SK-N-SH (cell line): ENCODE results near the gene ZFP62. TPM values are rescaled to one million over a fixed set of nuclear protein-coding genes. Genes with fewer than 3 reads are reported as not detected.

ENCODE experiments used
- CTCF ChIA-PET: fragments of 300-600, 350-600 bp; formaldehyde crosslinking; extraction: SDS; loops from one replicate; lab custom pipeline; 2021; lab: Yijun Ruan, JAX
- POLR2A ChIA-PET: fragments of 350-600 bp; sonication (Branson Sonifier 250); formaldehyde crosslinking; extraction: SDS; loops from one replicate; lab custom pipeline; 2020; ENCODE audit warnings: antibody characterized with exemption, inconsistent platforms; lab: Yijun Ruan, JAX
- DNase-seq: peaks from one replicate; pipeline ENCODE4 v3.0.0; 2012
- H2AFZ ChIP-seq: fragments of 200-600 bp; sonication (generic); 2 replicates; pipeline ENCODE4 v1.8.1; 2016; ENCODE audit warnings: antibody characterized with exemption, mild to moderate bottlenecking, low read depth
- H3F3A ChIP-seq: fragments of 200-600 bp; sonication (generic); replicated peaks from 2 replicates; pipeline ENCODE3; 2016; ENCODE audit warnings: antibody characterized with exemption, mild to moderate bottlenecking; ENCODE audit not compliant: insufficient read depth
- H3K27ac ChIP-seq, 2 experiments: fragments of 200-500 bp in 1 of 2; fragments of 200-600 bp in 1 of 2; sonication (Bioruptor generic) in 1 of 2; sonication (generic), shearing (Covaris generic) in 1 of 2; 2 replicates each; pipeline versions ENCODE4 v1.5.1 to v1.6.1; 2014 to 2016; ENCODE audit warnings: low read depth in 2 of 2, inconsistent platforms in 1 of 2, low read length in 1 of 2, mild to moderate bottlenecking in 1 of 2, mixed read lengths in 1 of 2
- H3K27me3 ChIP-seq: fragments of 200-600 bp; sonication (generic), shearing (Covaris generic); 2 replicates; pipeline ENCODE4 v1.6.1; 2016; ENCODE audit warnings: mixed run types; ENCODE audit not compliant: insufficient read depth
- H3K36me3 ChIP-seq, 2 experiments: fragments of 200-500 bp in 1 of 2; fragments of 200-600 bp in 1 of 2; sonication (Bioruptor generic) in 1 of 2; sonication (generic) in 1 of 2; replicated peaks in 1 of 2; 2 replicates each; pipeline versions ENCODE3 to v1.5.1; 2014 to 2016; ENCODE audit warnings: low read length in 1 of 2, mild to moderate bottlenecking in 1 of 2; ENCODE audit not compliant: insufficient read depth in 2 of 2, control insufficient read depth in 1 of 2
- H3K4me1 ChIP-seq, 2 experiments: fragments of 200-500 bp in 1 of 2; fragments of 200-600 bp in 1 of 2; sonication (Bioruptor generic) in 1 of 2; sonication (generic), shearing (Covaris generic) in 1 of 2; 2 replicates each; pipeline versions ENCODE4 v1.5.1 to v1.6.1; 2014 to 2016; ENCODE audit warnings: low read depth in 1 of 2, low read length in 1 of 2, mixed run types in 1 of 2; ENCODE audit not compliant: insufficient read depth in 2 of 2, control insufficient read depth in 1 of 2
- H3K4me2 ChIP-seq: fragments of 200-600 bp; sonication (generic), shearing (Covaris generic); 2 replicates; pipeline ENCODE4 v1.6.1; 2017; ENCODE audit warnings: mixed run types
- H3K4me3 ChIP-seq, 2 experiments: fragments of 200-500 bp in 1 of 2; fragments of 200-600 bp in 1 of 2; sonication (Bioruptor generic) in 1 of 2; sonication (generic), shearing (Covaris generic) in 1 of 2; 2 replicates each; pipeline versions ENCODE4 v1.5.1 to v1.8.1; 2014 to 2016; ENCODE audit warnings: low read depth in 2 of 2, inconsistent platforms in 1 of 2, low read length in 1 of 2, mild to moderate bottlenecking in 1 of 2, mixed read lengths in 1 of 2, moderate library complexity in 1 of 2
- H3K79me2 ChIP-seq: fragments of 200-600 bp; sonication (generic); 2 replicates; pipeline ENCODE4 v1.8.1; 2017; ENCODE audit warnings: mild to moderate bottlenecking; ENCODE audit not compliant: insufficient read depth
- H3K9ac ChIP-seq: fragments of 200-600 bp; sonication (generic); 2 replicates; pipeline ENCODE4 v1.6.1; 2017; ENCODE audit warnings: mixed run types
- H3K9me2 ChIP-seq: fragments of 200-600 bp; sonication (generic); 2 replicates; pipeline ENCODE4 v1.6.1; 2017; ENCODE audit warnings: mixed run types
- H3K9me3 ChIP-seq: fragments of 200-600 bp; sonication (generic); 2 replicates; pipeline ENCODE4 v1.6.1; 2017; ENCODE audit warnings: mixed run types, mild to moderate bottlenecking, moderate library complexity
- H4K20me1 ChIP-seq: fragments of 200-600 bp; sonication (generic); 2 replicates; pipeline ENCODE4 v1.6.1; 2017; ENCODE audit warnings: mild to moderate bottlenecking, mixed run types; ENCODE audit not compliant: insufficient read depth
- CHD2 ChIP-seq: fragments of 150-350 bp; IDR thresholded peaks from 2 replicates; pipeline ENCODE4 v1.6.1; 2018; ENCODE audit warnings: low read length; ENCODE audit not compliant: partially characterized antibody
- ELF1 ChIP-seq: IDR thresholded peaks from 2 replicates; pipeline ENCODE4 v1.4.0; 2012
- FOXJ3 ChIP-seq: sonication (generic); formaldehyde crosslinking; IDR thresholded peaks from 2 replicates; pipeline ENCODE4 v1.5.1; 2020; ENCODE audit warnings: mild to moderate bottlenecking, missing genetic modification reagents
- FOXM1 ChIP-seq: IDR thresholded peaks from 2 replicates; pipeline ENCODE4 v1.4.0; 2012; ENCODE audit warnings: low read depth, mild to moderate bottlenecking
- GABPA ChIP-seq: IDR thresholded peaks from 2 replicates; pipeline ENCODE4 v1.4.0; 2012; ENCODE audit warnings: low read depth, mild to moderate bottlenecking
- JUND ChIP-seq: IDR thresholded peaks from 2 replicates; pipeline ENCODE4 v1.4.0; 2012
- MEF2A ChIP-seq: IDR thresholded peaks from 2 replicates; pipeline ENCODE4 v1.4.0; 2012; ENCODE audit warnings: low read depth, borderline replicate concordance
- MXI1 ChIP-seq: IDR thresholded peaks from 2 replicates; pipeline ENCODE4 v1.6.1; 2012; ENCODE audit warnings: mild to moderate bottlenecking, low read depth, low read length, improper control_type of control experiment
- NFIC ChIP-seq: IDR thresholded peaks from 2 replicates; pipeline ENCODE4 v1.4.0; 2012; ENCODE audit warnings: borderline replicate concordance
- NRF1 ChIP-seq: IDR thresholded peaks from 2 replicates; pipeline ENCODE4 v1.6.1; 2012; ENCODE audit warnings: low read depth, mild to moderate bottlenecking, low read length
- RAD21 ChIP-seq: IDR thresholded peaks from 2 replicates; pipeline ENCODE4 v1.6.1; 2012; ENCODE audit warnings: mild to moderate bottlenecking, low read length
- RFX5 ChIP-seq: IDR thresholded peaks from 2 replicates; pipeline ENCODE4 v1.6.1; 2012; ENCODE audit warnings: mild to moderate bottlenecking, improper control_type of control experiment, low read length
- RXRA ChIP-seq: IDR thresholded peaks from 2 replicates; pipeline ENCODE4 v1.4.0; 2012; ENCODE audit warnings: low read depth, mild to moderate bottlenecking, borderline replicate concordance
- SMC3 ChIP-seq: IDR thresholded peaks from 2 replicates; pipeline ENCODE4 v1.6.1; 2012; ENCODE audit warnings: low read depth, low read length, improper control_type of control experiment
- YY1 ChIP-seq: IDR thresholded peaks from 2 replicates; pipeline ENCODE4 v1.4.0; 2012; ENCODE audit warnings: low read depth, mild to moderate bottlenecking
- WGBS: methylation state at CpG from one replicate; pipeline ENCODE4 v1.1.6; 2017; ENCODE audit warnings: low lambda C conversion rate; 5-methylcytosine and 5-hydroxymethylcytosine counted together
- polyA plus RNA-seq, 3 experiments: library from polyadenylated mRNA; depleted of rRNA; stranded (reverse); fragments of >200 nt; gene quantifications; 2 replicates each; pipeline ENCODE4 v1.2.3, GENCODE V29; 2012
- TF ChIP-seq, protein P1 (sequence below): IDR thresholded peaks from 2 replicates; pipeline ENCODE4 v1.4.0; 2012; ENCODE audit warnings: low read depth, borderline replicate concordance
- TF ChIP-seq, protein P2 (sequence below): fragments of 150-350 bp; IDR thresholded peaks from 2 replicates; pipeline ENCODE4 v1.6.1; 2017; ENCODE audit warnings: antibody characterized with exemption, low read length, low read depth, borderline replicate concordance
- TF ChIP-seq, protein P3 (sequence below): IDR thresholded peaks from 2 replicates; pipeline ENCODE4 v1.4.0; 2012; ENCODE audit warnings: low read depth
- TF ChIP-seq, protein P4 (sequence below): fragments of 200-600 bp; sonication (generic); IDR thresholded peaks from 2 replicates; pipeline ENCODE4 v1.6.1; 2017; ENCODE audit warnings: antibody characterized with exemption, mild to moderate bottlenecking, moderate library complexity
- TF ChIP-seq, protein P5 (sequence below): IDR thresholded peaks from 2 replicates; pipeline ENCODE4 v1.4.0; 2012; ENCODE audit warnings: low read depth, borderline replicate concordance

ZFP62 gene
- polyA plus RNA-seq, 1 of the 3 experiments (the other 2 are of a cell fraction): 6.0 TPM

DNA sequence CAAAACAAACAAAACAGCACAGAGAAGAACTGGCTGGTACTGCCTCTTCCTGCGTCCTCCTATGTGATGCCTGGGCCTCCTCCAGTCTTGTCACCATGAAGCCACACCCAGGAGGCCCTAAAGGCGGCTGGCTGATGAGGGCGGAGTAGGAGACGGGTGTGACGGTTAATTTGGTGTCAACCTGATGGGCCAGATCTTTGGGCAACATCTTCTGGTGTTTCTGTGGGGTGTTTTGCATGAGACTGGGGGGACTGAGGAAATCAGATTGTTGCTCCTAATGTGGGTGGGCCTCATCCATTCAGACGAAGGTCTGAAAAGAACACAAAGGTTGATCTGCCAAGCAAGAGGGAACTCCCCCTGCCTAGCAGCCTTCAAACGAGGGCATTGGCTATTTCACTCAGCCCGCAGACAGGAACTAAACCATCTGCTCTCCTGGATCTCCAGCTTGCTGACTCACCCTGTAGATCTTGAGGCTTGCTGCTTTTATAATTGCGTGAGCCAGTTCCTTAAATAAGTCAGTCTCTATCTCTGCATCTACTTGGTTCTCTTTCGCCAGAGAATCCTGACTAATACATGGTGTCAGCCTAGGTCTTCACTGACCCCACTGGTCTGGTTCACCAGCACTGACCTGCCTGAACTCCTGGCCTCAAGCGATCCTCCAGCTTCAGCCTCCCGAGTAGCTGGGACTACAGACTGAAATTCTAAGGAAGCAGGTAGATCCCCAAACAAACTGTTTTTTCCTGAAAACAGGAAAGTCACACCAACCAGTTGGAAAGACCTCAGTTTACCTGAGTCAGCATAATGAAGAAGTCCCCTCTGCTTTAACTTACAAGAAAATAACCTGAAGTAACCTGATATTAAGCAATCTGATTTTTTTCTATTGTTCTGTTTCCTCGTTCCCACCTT, 12.8 kb upstream of the ZFP62 start:
- DNase-seq: no peak
- H2AFZ ChIP-seq: 0 out of 2 replicates have a peak overlapping the region, but pooled peaks have one; percentile 16
- H3K4me2 ChIP-seq: no peak overlapping the region
- no peak overlapping the region for H3K27ac ChIP-seq
- CTCF ChIA-PET: no interaction called here
- no peaks in the 10 kb centered on the region for H4K20me1 ChIP-seq
- no peak overlapping the region for H3K4me3 ChIP-seq
- 56% methylated on average over 12 of the region's 13 CpGs for WGBS
- H3K36me3 ChIP-seq: no peaks in the 10 kb centered on the region
- H3K27me3 ChIP-seq: no peaks in the 10 kb centered on the region
- no peaks in the 10 kb centered on the region for H3K79me2 ChIP-seq
- H3K9me3 ChIP-seq: no peaks in the 10 kb centered on the region; the same call in 1 of the 2 replicates
- POLR2A ChIA-PET: no interaction called here
- no peaks in the 10 kb centered on the region for H3F3A ChIP-seq
- no peaks in the 10 kb centered on the region for H3K4me1 ChIP-seq
- H3K9me2 ChIP-seq: no peaks in the 10 kb centered on the region
- no peak overlapping the region for H3K9ac ChIP-seq
- TF ChIP-seq FOXJ3 (CRISPR knock-in tag) (no peak), NRF1 (no peak)

DNA sequence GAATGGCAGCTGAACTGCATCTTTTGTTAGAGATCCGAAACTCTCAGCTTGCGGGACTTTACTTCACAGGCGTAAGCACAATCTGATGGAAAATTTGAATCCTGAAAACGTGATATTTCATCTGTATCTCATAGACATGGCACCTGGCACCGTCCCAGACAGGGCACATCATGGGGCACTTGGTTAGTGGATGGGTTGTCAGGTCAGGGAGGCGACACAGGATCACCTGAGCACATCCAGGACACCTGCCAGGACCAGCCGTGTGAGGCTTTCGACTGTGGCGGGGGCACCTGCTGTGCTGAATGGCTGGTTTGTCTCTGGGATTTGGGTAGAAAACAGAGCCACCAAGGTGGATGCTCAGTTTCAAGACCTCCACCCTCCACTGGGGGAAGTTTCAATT, 11.3 kb upstream of the ZFP62 start:
- Histone ChIP-seq H3K4me2 (no peak overlapping the region), H3K36me3 (no peaks in the 10 kb centered on the region), H3K9me3 (no peaks in the 10 kb centered on the region; the same call in 1 of the 2 replicates), H2AFZ (no peak overlapping the region), H4K20me1 (no peaks in the 10 kb centered on the region), H3K4me3 (no peak overlapping the region), H3K4me1 (no peaks in the 10 kb centered on the region), H3F3A (no peaks in the 10 kb centered on the region), H3K9me2 (no peaks in the 10 kb centered on the region), H3K27ac (no peak overlapping the region), H3K9ac (no peak overlapping the region), H3K27me3 (0 out of 2 replicates have a peak, but pooled peaks cover 5% of the 10 kb centered on the region), H3K79me2 (no peaks in the 10 kb centered on the region)
- WGBS: 55% methylated on average over 6 of the region's 9 CpGs
- ChIA-PET CTCF (interaction anchor here (1.1 kb wide), 1 partner anchor 9 kb away, joined by 3 read pairs; no protein-coding TSS in a partner anchor), POLR2A (interaction anchor here (1.1 kb wide), 1 partner anchor 11 kb away, joined by 4 read pairs; the partner anchor contains the start of gene ZFP62)
- TF ChIP-seq SMC3 (no peak), CHD2 (no peak), MXI1 (no peak), RXRA (no peak), GABPA (no peak), NFIC (no peak), MEF2A (no peak), ELF1 (no peak), YY1 (no peak), RAD21 (no peak), FOXM1 (no peak), NRF1 (no peak), JUND (no peak), RFX5 (no peak)
- TF ChIP-seq, protein P1, sequence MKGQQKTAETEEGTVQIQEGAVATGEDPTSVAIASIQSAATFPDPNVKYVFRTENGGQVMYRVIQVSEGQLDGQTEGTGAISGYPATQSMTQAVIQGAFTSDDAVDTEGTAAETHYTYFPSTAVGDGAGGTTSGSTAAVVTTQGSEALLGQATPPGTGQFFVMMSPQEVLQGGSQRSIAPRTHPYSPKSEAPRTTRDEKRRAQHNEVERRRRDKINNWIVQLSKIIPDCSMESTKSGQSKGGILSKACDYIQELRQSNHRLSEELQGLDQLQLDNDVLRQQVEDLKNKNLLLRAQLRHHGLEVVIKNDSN: no peak
- TF ChIP-seq, protein P2, sequence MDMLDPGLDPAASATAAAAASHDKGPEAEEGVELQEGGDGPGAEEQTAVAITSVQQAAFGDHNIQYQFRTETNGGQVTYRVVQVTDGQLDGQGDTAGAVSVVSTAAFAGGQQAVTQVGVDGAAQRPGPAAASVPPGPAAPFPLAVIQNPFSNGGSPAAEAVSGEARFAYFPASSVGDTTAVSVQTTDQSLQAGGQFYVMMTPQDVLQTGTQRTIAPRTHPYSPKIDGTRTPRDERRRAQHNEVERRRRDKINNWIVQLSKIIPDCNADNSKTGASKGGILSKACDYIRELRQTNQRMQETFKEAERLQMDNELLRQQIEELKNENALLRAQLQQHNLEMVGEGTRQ: no peak
- TF ChIP-seq, protein P3, sequence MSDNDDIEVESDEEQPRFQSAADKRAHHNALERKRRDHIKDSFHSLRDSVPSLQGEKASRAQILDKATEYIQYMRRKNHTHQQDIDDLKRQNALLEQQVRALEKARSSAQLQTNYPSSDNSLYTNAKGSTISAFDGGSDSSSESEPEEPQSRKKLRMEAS: no peak
- TF ChIP-seq, protein P4, sequence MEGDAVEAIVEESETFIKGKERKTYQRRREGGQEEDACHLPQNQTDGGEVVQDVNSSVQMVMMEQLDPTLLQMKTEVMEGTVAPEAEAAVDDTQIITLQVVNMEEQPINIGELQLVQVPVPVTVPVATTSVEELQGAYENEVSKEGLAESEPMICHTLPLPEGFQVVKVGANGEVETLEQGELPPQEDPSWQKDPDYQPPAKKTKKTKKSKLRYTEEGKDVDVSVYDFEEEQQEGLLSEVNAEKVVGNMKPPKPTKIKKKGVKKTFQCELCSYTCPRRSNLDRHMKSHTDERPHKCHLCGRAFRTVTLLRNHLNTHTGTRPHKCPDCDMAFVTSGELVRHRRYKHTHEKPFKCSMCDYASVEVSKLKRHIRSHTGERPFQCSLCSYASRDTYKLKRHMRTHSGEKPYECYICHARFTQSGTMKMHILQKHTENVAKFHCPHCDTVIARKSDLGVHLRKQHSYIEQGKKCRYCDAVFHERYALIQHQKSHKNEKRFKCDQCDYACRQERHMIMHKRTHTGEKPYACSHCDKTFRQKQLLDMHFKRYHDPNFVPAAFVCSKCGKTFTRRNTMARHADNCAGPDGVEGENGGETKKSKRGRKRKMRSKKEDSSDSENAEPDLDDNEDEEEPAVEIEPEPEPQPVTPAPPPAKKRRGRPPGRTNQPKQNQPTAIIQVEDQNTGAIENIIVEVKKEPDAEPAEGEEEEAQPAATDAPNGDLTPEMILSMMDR: no peak
- TF ChIP-seq, protein P5, sequence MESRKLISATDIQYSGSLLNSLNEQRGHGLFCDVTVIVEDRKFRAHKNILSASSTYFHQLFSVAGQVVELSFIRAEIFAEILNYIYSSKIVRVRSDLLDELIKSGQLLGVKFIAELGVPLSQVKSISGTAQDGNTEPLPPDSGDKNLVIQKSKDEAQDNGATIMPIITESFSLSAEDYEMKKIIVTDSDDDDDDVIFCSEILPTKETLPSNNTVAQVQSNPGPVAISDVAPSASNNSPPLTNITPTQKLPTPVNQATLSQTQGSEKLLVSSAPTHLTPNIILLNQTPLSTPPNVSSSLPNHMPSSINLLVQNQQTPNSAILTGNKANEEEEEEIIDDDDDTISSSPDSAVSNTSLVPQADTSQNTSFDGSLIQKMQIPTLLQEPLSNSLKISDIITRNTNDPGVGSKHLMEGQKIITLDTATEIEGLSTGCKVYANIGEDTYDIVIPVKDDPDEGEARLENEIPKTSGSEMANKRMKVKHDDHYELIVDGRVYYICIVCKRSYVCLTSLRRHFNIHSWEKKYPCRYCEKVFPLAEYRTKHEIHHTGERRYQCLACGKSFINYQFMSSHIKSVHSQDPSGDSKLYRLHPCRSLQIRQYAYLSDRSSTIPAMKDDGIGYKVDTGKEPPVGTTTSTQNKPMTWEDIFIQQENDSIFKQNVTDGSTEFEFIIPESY: no peak
- DNase-seq: no peak
